ENCODE measurements around the gene ARHGEF2.
"Not testable (repeated sequence)": the region's sequence is repeated elsewhere in the genome, so short reads cannot be mapped to it uniquely, and the experiment has no call there.

ARHGEF2 gene

GRCh38 chr1:155932081-155932480 lies 46.3 kb downstream of the ARHGEF2 start:
- Histone ChIP-seq H3K27me3 (no peaks in the 10 kb centered on the region), H3K36me3 (peaks cover 67% of the 10 kb centered on the region), H3K9me3 (no peaks in the 10 kb centered on the region), H3K4me3 (ENCODE audit: low read depth, low read length) (peak overlapping the region; percentile 6; the same call in 1 of the 2 replicates), H3K4me1 (no peaks in the 10 kb centered on the region; the same call in 1 of the 2 replicates)
- TF ChIP-seq CTCF (IDR thresholded peaks at IDR 0.05; ENCODE audit: low read depth, low read length) = no peak
- DNase-seq = no peak

- peaks cover 73% of the 10 kb centered on the region for H3K36me3 ChIP-seq
- H3K9me3 ChIP-seq = no peaks in the 10 kb centered on the region
- H3K27me3 ChIP-seq = no peaks in the 10 kb centered on the region
- H3K4me1 ChIP-seq = no peaks in the 10 kb centered on the region; the same call in 1 of the 2 replicates
- no peak for TF ChIP-seq CTCF (IDR thresholded peaks at IDR 0.05; ENCODE audit: low read depth, low read length)
- no peak overlapping the region for H3K4me3 ChIP-seq (ENCODE audit: low read depth, low read length)
- DNase-seq = no peak
These were observed 46.9 kb downstream of the ARHGEF2 start for GRCh38 chr1:155931332-155932038.

- H3K4me3 ChIP-seq (ENCODE audit: low read depth, low read length); H3K4me1 ChIP-seq; H3K27me3 ChIP-seq; DNase-seq; H3K9me3 ChIP-seq: not testable (repeated sequence)
- H3K36me3 ChIP-seq = peaks cover 81% of the 10 kb centered on the region
These were observed 47.6 kb downstream of the ARHGEF2 start for GRCh38 chr1:155930725-155931124.

GRCh38 chr1:155929057-155929456 lies 49.3 kb downstream of the ARHGEF2 start:
- no peak overlapping the region for H3K4me3 ChIP-seq (ENCODE audit: low read depth, low read length)
- no peak for TF ChIP-seq CTCF (IDR thresholded peaks at IDR 0.05; ENCODE audit: low read depth, low read length)
- peaks cover 98% of the 10 kb centered on the region for H3K36me3 ChIP-seq
- no peak for DNase-seq
- no peaks in the 10 kb centered on the region for H3K9me3 ChIP-seq
- no peaks in the 10 kb centered on the region for H3K27me3 ChIP-seq
- no peaks in the 10 kb centered on the region; the same call in 1 of the 2 replicates for H3K4me1 ChIP-seq

GRCh38 chr1:155925506-155925905 lies 52.8 kb downstream of the ARHGEF2 start:
- no peak for TF ChIP-seq CTCF (IDR thresholded peaks at IDR 0.05; ENCODE audit: low read depth, low read length)
- no peak for DNase-seq
- H3K36me3 ChIP-seq = peaks cover 97% of the 10 kb centered on the region
- H3K4me1 ChIP-seq = no peaks in the 10 kb centered on the region
- H3K9me3 ChIP-seq = no peaks in the 10 kb centered on the region
- H3K27me3 ChIP-seq = no peaks in the 10 kb centered on the region
- H3K4me3 ChIP-seq (ENCODE audit: low read depth, low read length) = no peak overlapping the region

- Histone ChIP-seq H3K27me3 (no peaks in the 10 kb centered on the region), H3K36me3 (peaks cover 94% of the 10 kb centered on the region), H3K9me3 (no peaks in the 10 kb centered on the region), H3K4me1 (no peaks in the 10 kb centered on the region), H3K4me3 (ENCODE audit: low read depth, low read length) (no peak overlapping the region)
- TF ChIP-seq CTCF (IDR thresholded peaks at IDR 0.05; ENCODE audit: low read depth, low read length) = no peak
- DNase-seq = no peak
These were observed 57.6 kb downstream of the ARHGEF2 start for GRCh38 chr1:155920717-155921116.
